ENCODE results near the gene POLR3GL.

POLR3GL gene

GRCh38 chr1:145983960-145984830 is 19.7 kb downstream of the POLR3GL start:
- DNase-seq, result no peak
- H3K27ac ChIP-seq (ENCODE audit: insufficient read depth in 1 of 2, low read depth in 1 of 2, low read length in 2 of 2, poor library complexity in 1 of 2, severe bottlenecking in 2 of 2), result no peak overlapping the region
- H3K36me3 ChIP-seq (ENCODE audit: control insufficient read depth in 4 of 4, insufficient read depth in 4 of 4, low read length in 3 of 4), result no peaks in the 10 kb centered on the region
- 91% methylated on average over 7 of the region's 12 CpGs for WGBS (ENCODE audit: insufficient coverage)
- peaks cover 26 to 46% (median 38%) of the 10 kb centered on the region in 4 experiments for H3K4me1 ChIP-seq (ENCODE audit: control extremely low read depth in 1 of 4, control insufficient read depth in 4 of 4, insufficient read depth in 4 of 4, low read length in 3 of 4)
- no peaks in the 10 kb centered on the region for H3K9me3 ChIP-seq (ENCODE audit: control extremely low read depth in 1 of 5, control insufficient read depth in 4 of 5, insufficient read depth in 2 of 5, low read depth in 1 of 5, low read length in 4 of 5)
- H3K27me3 ChIP-seq (replicated peaks in 2 of 5; ENCODE audit: control insufficient read depth in 4 of 5, insufficient read depth in 5 of 5, low read length in 4 of 5), result no peaks in the 10 kb centered on the region
- ChIA-PET POLR2A (interaction anchor here (1.0 kb wide), 1 partner anchor 9 kb away, joined by 3 read pairs; no protein-coding TSS in a partner anchor), CTCF (interaction anchor here (1.3 to 10.6 kb wide), 2 partner anchors 10 to 28 kb away, joined by 4 to 242 read pairs; no protein-coding TSS in a partner anchor)
- no peak overlapping the region for H3K4me3 ChIP-seq (ENCODE audit: control insufficient read depth in 1 of 7, extremely low read depth in 1 of 7, insufficient read depth in 4 of 7, low read depth in 2 of 7, low read length in 6 of 7)

DNA sequence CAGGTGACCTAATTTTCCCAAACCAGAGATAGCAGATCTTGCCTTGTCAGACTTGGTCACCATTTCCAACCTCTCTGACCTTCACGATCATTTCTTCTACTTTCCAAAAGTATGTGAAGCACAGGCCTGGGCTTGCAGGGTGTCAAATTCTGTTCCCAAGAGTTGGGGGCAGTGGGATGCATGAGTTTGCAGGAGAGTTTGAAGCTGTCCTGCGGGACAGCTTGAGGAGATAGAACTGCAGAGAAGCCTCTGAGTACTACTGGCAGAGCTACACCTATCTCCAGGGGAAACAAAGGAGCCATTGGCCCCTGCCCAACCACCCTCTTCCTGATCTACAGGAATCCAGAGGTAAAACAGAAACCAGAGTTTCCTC is 20.6 kb downstream of the POLR3GL start:
- no peaks in the 10 kb centered on the region for H3K27me3 ChIP-seq (replicated peaks in 2 of 5; ENCODE audit: control insufficient read depth in 4 of 5, insufficient read depth in 5 of 5, low read length in 4 of 5)
- H3K9me3 ChIP-seq (ENCODE audit: control extremely low read depth in 1 of 5, control insufficient read depth in 4 of 5, insufficient read depth in 2 of 5, low read depth in 1 of 5, low read length in 4 of 5), result no peaks in the 10 kb centered on the region
- no peak for DNase-seq
- H3K4me3 ChIP-seq (ENCODE audit: control insufficient read depth in 1 of 7, extremely low read depth in 1 of 7, insufficient read depth in 4 of 7, low read depth in 2 of 7, low read length in 6 of 7), result peak overlapping the region in 2 of 7 experiments; percentile 19 to 51
- H3K36me3 ChIP-seq (ENCODE audit: control insufficient read depth in 4 of 4, insufficient read depth in 4 of 4, low read length in 3 of 4), result no peaks in the 10 kb centered on the region
- WGBS (ENCODE audit: insufficient coverage), result no CpG with 5 or more reads among the region's 2 CpGs
- H3K27ac ChIP-seq (ENCODE audit: insufficient read depth in 1 of 2, low read depth in 1 of 2, low read length in 2 of 2, poor library complexity in 1 of 2, severe bottlenecking in 2 of 2), result peak overlapping the region in 1 of 2 experiments; percentile 52
- ChIA-PET POLR2A (interaction anchor here (0.8 kb wide), 1 partner anchor 13 kb away, joined by 3 read pairs; no protein-coding TSS in a partner anchor), CTCF (interaction anchor here (0.8 to 10.6 kb wide), 3 partner anchors 8 to 27 kb away, joined by 4 to 242 read pairs (median 4); no protein-coding TSS in a partner anchor)
- peaks cover 19 to 37% (median 29%) of the 10 kb centered on the region in 4 experiments for H3K4me1 ChIP-seq (ENCODE audit: control extremely low read depth in 1 of 4, control insufficient read depth in 4 of 4, insufficient read depth in 4 of 4, low read length in 3 of 4)

DNA sequence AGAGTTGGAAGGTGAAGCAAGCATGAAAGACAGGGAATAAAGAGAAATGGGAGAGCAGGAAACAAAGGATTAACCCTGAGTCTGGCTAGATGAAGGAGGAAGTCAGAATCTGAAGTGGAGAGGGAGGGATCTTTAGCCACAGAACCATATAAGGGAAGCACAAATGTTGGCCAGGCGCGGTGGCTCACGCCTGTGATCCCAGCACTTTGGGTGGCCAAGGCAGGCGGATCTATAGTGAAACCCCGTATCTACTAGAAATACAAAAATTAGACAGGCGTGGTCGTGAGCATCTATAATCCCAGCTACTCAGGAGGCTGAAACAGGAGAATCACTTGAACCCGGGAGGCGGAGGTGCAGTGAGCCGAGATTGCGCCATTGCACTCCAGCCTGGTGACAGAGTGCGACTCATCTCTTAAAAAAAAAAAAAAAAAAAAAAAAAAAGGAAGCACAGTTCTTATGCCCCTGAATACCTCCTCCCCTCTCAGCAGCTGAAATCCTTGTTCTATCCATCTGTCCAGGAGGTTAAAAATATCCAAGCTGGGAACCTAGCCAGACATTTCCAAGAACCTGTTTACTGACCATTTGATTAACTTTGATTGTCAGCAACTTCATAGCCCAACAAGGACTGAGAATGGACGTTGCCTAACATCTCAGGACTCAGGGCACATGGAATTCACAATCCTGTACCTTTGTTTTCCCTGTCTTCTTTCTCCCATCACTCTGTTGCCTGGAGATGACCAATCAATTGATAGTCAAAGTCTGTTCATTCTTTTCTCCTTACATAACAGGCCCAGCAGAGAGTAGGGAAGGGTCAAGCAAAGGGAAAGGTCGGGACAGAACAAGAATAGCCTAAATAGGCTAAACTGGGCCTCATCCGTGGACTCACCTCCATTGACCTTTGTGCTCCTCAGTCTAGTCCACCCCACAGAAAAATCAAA is 21.3 kb downstream of the POLR3GL start:
- no peaks in the 10 kb centered on the region for H3K9me3 ChIP-seq (ENCODE audit: control extremely low read depth in 1 of 5, control insufficient read depth in 4 of 5, insufficient read depth in 2 of 5, low read depth in 1 of 5, low read length in 4 of 5)
- H3K36me3 ChIP-seq (ENCODE audit: control insufficient read depth in 4 of 4, insufficient read depth in 4 of 4, low read length in 3 of 4), result no peaks in the 10 kb centered on the region
- peak overlapping the region in 3 of 7 experiments; percentile 19 to 51 (median 49) for H3K4me3 ChIP-seq (ENCODE audit: control insufficient read depth in 1 of 7, extremely low read depth in 1 of 7, insufficient read depth in 4 of 7, low read depth in 2 of 7, low read length in 6 of 7)
- CTCF ChIA-PET, result interaction anchor here (0.8 to 1.3 kb wide), 4 partner anchors 8 to 62 kb away, joined by 3 to 5 read pairs (median 4); partner anchors contain the start of gene TXNIP
- DNase-seq, result peak in 2 of 3 donors; percentile 63 to 71
- peaks cover 12 to 30% (median 23%) of the 10 kb centered on the region in 4 experiments for H3K4me1 ChIP-seq (ENCODE audit: control extremely low read depth in 1 of 4, control insufficient read depth in 4 of 4, insufficient read depth in 4 of 4, low read length in 3 of 4)
- peak overlapping the region in 1 of 2 experiments; percentile 52 for H3K27ac ChIP-seq (ENCODE audit: insufficient read depth in 1 of 2, low read depth in 1 of 2, low read length in 2 of 2, poor library complexity in 1 of 2, severe bottlenecking in 2 of 2)
- POLR2A ChIA-PET, result interaction anchor here (0.8 kb wide), 1 partner anchor 12 kb away, joined by 3 read pairs; no protein-coding TSS in a partner anchor
- 67% methylated on average over 5 of the region's 15 CpGs for WGBS (ENCODE audit: insufficient coverage)
- no peaks in the 10 kb centered on the region for H3K27me3 ChIP-seq (replicated peaks in 2 of 5; ENCODE audit: control insufficient read depth in 4 of 5, insufficient read depth in 5 of 5, low read length in 4 of 5)

- DNase-seq, result no peak
- POLR2A ChIA-PET, result no interaction called here
Measured at GRCh38 chr1:145986551-145986950, 22.1 kb downstream of the POLR3GL start.

DNA sequence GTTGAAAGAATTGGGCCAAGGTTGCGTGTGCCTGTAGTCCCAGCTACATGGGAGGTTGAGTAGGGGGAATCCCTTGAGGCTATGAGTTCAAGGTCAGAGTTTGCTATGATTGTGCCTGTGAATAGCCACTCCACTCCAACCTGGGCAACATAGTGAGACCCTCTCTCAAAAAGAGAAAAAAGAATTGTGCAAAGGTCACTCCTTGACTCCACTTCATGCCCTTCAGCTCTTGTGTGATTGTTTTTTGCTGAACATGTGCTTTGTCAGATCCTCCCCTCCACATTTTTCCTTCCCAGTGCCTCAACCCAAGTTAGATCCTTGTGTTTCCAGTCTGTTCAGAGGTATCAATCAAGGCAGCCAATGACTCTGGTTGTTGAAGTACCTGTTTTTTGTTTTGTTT is 23.4 kb downstream of the POLR3GL start:
- POLR2A ChIA-PET, result no interaction called here
- H3K27ac ChIP-seq (ENCODE audit: insufficient read depth in 1 of 2, low read depth in 1 of 2, low read length in 2 of 2, poor library complexity in 1 of 2, severe bottlenecking in 2 of 2), result no peak overlapping the region
- CTCF ChIA-PET, result interaction anchor here (11.9 kb wide), 1 partner anchor 10 kb away, joined by 126 read pairs; no protein-coding TSS in a partner anchor

More at GRCh38 chr1:145986551-145986950, 22.1 kb downstream of the POLR3GL start:
- 98% methylated on average over 5 of the region's 6 CpGs for WGBS (ENCODE audit: insufficient coverage)
- H3K27me3 ChIP-seq (replicated peaks in 2 of 5; ENCODE audit: control insufficient read depth in 4 of 5, insufficient read depth in 5 of 5, low read length in 4 of 5), result no peaks in the 10 kb centered on the region
- H3K9me3 ChIP-seq (ENCODE audit: control extremely low read depth in 1 of 5, control insufficient read depth in 4 of 5, insufficient read depth in 2 of 5, low read depth in 1 of 5, low read length in 4 of 5), result no peaks in the 10 kb centered on the region
- CTCF ChIA-PET, result interaction anchor here (0.6 to 1.0 kb wide), 3 partner anchors 10 to 142 kb away, joined by 3 to 5 read pairs (median 3); partner anchors contain the start of genes NUDT17 and TXNIP
- H3K27ac ChIP-seq (ENCODE audit: insufficient read depth in 1 of 2, low read depth in 1 of 2, low read length in 2 of 2, poor library complexity in 1 of 2, severe bottlenecking in 2 of 2), result no peak overlapping the region
- H3K4me3 ChIP-seq (ENCODE audit: control insufficient read depth in 1 of 7, extremely low read depth in 1 of 7, insufficient read depth in 4 of 7, low read depth in 2 of 7, low read length in 6 of 7), result no peak overlapping the region
- H3K36me3 ChIP-seq (ENCODE audit: control insufficient read depth in 4 of 4, insufficient read depth in 4 of 4, low read length in 3 of 4), result no peaks in the 10 kb centered on the region
- peaks cover 12 to 29% (median 21%) of the 10 kb centered on the region in 4 experiments for H3K4me1 ChIP-seq (ENCODE audit: control extremely low read depth in 1 of 4, control insufficient read depth in 4 of 4, insufficient read depth in 4 of 4, low read length in 3 of 4)

DNA sequence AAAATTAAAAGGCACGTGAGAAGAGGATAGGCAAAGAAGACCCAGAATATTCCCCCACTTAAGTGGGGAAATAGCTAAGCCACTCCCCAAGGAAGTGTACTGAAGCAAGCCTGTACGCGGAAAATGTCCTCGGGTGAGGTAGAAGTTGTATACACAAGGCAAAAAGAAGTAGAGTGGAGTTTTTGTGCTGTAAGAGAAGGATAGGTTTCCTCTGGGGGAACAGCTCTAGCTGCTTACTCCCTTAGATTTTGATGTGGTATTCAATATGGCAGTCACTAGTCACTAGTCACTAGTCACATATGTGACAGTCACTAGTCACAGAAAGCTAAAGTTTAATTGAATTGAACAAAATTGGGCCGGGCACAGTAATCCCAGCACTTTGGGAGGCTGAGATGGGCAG is 24.3 kb downstream of the POLR3GL start:
- H3K27me3 ChIP-seq (replicated peaks in 2 of 5; ENCODE audit: control insufficient read depth in 4 of 5, insufficient read depth in 5 of 5, low read length in 4 of 5), result no peaks in the 10 kb centered on the region
- peaks cover 0 to 21% (median 13%) of the 10 kb centered on the region in 4 experiments for H3K36me3 ChIP-seq (ENCODE audit: control insufficient read depth in 4 of 4, insufficient read depth in 4 of 4, low read length in 3 of 4)
- WGBS (ENCODE audit: insufficient coverage), result 100% methylated on average over 1 of the region's 5 CpGs
- ChIA-PET CTCF (interaction anchor here (1.2 to 11.9 kb wide), 4 partner anchors 11 to 20 kb away, joined by 3 to 126 read pairs (median 4); no protein-coding TSS in a partner anchor), POLR2A (interaction anchor here (0.8 kb wide), 1 partner anchor 15 kb away, joined by 5 read pairs; no protein-coding TSS in a partner anchor)
- peak overlapping the region in 1 of 2 experiments; percentile 12 for H3K27ac ChIP-seq (ENCODE audit: insufficient read depth in 1 of 2, low read depth in 1 of 2, low read length in 2 of 2, poor library complexity in 1 of 2, severe bottlenecking in 2 of 2)
- no peak overlapping the region for H3K4me3 ChIP-seq (ENCODE audit: control insufficient read depth in 1 of 7, extremely low read depth in 1 of 7, insufficient read depth in 4 of 7, low read depth in 2 of 7, low read length in 6 of 7)
- H3K9me3 ChIP-seq (ENCODE audit: control extremely low read depth in 1 of 5, control insufficient read depth in 4 of 5, insufficient read depth in 2 of 5, low read depth in 1 of 5, low read length in 4 of 5), result no peaks in the 10 kb centered on the region
- peaks cover 23 to 39% (median 37%) of the 10 kb centered on the region in 4 experiments for H3K4me1 ChIP-seq (ENCODE audit: control extremely low read depth in 1 of 4, control insufficient read depth in 4 of 4, insufficient read depth in 4 of 4, low read length in 3 of 4)
- DNase-seq, result no peak

More for the DNA sequence above, 23.4 kb downstream of the POLR3GL start:
- Histone ChIP-seq H3K4me1 (ENCODE audit: control extremely low read depth in 1 of 4, control insufficient read depth in 4 of 4, insufficient read depth in 4 of 4, low read length in 3 of 4) (peaks cover 14 to 35% (median 32%) of the 10 kb centered on the region in 4 experiments), H3K9me3 (ENCODE audit: control extremely low read depth in 1 of 5, control insufficient read depth in 4 of 5, insufficient read depth in 2 of 5, low read depth in 1 of 5, low read length in 4 of 5) (no peaks in the 10 kb centered on the region), H3K36me3 (ENCODE audit: control insufficient read depth in 4 of 4, insufficient read depth in 4 of 4, low read length in 3 of 4) (peaks cover 0 to 12% (median 5%) of the 10 kb centered on the region in 4 experiments), H3K27me3 (replicated peaks in 2 of 5; ENCODE audit: control insufficient read depth in 4 of 5, insufficient read depth in 5 of 5, low read length in 4 of 5) (no peaks in the 10 kb centered on the region), H3K4me3 (ENCODE audit: control insufficient read depth in 1 of 7, extremely low read depth in 1 of 7, insufficient read depth in 4 of 7, low read depth in 2 of 7, low read length in 6 of 7) (no peak overlapping the region)
- no peak for DNase-seq
- 100% methylated on average over 1 of the region's 1 CpG for WGBS (ENCODE audit: insufficient coverage)

Data from common myeloid progenitor, CD34-positive (primary cell).